Endothelial cell of umbilical vein (primary cell): ENCODE results near the gene BCL2.

Source experiments
- CTCF ChIP-seq, 2 donors: IDR thresholded peaks; 1 replicate in 1 of 2; 2 replicates in 1 of 2; pipeline ENCODE4 v1.5.1; 2011; ENCODE audit warnings: low read length in 2 of 2, mild to moderate bottlenecking in 2 of 2, moderate library complexity in 2 of 2, control low read depth in 1 of 2, inconsistent platforms in 1 of 2, low read depth in 1 of 2; ENCODE audit not compliant: insufficient read depth in 1 of 2; ENCODE audit errors: extremely low read depth in 1 of 2
- EZH2 ChIP-seq: IDR thresholded peaks from 2 replicates; pipeline ENCODE4 v1.6.1; 2012; ENCODE audit warnings: borderline replicate concordance, low read depth, mild to moderate bottlenecking, moderate library complexity, low read length, inconsistent platforms; ENCODE audit not compliant: severe bottlenecking
- POLR2A ChIP-seq: IDR thresholded peaks from 2 replicates; pipeline ENCODE4 v1.6.1; 2012; ENCODE audit warnings: low read depth, mild to moderate bottlenecking, control low read depth, low read length
- POLR2AphosphoS5 ChIP-seq: IDR thresholded peaks from 2 replicates; pipeline ENCODE4 v1.6.1; 2012; ENCODE audit warnings: low read depth, mild to moderate bottlenecking, control low read depth, low read length, moderate library complexity; ENCODE audit not compliant: insufficient read depth

DNA sequence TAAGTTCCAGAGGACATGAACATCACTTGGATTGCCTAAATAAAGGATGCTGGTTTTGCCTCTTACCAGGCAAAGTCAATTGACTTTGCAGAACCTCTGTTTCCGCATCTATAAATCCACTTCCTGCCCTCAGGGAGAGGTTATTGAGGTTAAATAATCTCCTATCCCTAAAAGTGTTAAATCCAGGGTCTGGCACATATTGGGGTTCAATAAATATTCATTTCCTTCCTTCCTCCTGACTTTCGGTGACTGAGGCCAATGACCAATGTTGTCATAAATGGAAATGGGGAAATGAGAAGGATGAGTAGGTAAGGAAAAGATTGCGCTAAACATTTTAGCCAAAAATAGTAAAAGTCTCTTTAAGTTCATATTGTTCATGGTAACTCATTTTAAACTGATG lies 16.0 kb downstream of the BCL2 start:
- TF ChIP-seq POLR2A (no peak), CTCF (IDR thresholded peaks at IDR 0.05; ENCODE audit: extremely low read depth in 1 of 2, insufficient read depth in 1 of 2, low read depth in 1 of 2, low read length in 2 of 2) (no peak), POLR2AphosphoS5 (no peak), EZH2 (no peak)
